KG1 (cell line): Measurements from ENCODE around the gene AIDA.

Source experiments
- DNase-seq: peaks from one replicate; lab custom pipeline; 2025; lab: John Stamatoyannopoulos, UW

Gene AIDA

DNA sequence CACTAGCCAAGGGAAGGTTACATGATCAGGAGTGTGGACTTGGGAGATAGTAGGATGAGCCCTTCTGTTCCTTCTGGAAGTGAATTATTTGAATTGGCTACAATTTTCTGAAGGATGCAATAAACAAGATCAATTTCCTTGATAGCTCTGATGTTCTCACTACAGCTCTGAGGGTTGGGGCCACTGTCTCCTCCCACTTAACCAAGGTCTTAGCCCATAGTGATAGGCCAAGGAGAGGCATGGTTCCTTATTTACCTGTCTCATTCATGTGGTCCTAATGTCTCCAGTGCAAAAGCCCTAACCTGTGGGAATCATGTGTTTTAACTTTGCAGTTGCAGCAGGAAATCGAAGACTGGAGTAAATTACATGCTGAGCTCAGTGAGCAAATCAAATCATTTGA, 59.6 kb downstream of the AIDA start:
- no peak for DNase-seq

DNA sequence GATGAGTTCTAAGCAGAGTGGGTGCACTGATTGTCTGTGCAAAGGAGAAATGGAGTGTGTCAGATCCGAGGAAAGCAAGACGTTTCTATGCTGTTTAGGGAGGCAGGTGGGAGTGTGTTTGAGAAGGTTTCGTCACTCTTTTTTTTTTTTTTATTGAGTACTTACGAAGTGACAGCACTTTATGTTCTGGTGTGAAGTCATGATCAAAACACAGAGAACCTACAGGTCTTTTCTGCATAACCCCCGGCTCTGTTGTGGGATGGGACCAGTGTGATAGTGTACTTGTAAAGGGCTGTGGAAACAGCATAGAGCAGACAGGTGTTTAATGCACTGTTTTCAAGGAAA, 67.7 kb downstream of the AIDA start:
- DNase-seq: no peak

DNA sequence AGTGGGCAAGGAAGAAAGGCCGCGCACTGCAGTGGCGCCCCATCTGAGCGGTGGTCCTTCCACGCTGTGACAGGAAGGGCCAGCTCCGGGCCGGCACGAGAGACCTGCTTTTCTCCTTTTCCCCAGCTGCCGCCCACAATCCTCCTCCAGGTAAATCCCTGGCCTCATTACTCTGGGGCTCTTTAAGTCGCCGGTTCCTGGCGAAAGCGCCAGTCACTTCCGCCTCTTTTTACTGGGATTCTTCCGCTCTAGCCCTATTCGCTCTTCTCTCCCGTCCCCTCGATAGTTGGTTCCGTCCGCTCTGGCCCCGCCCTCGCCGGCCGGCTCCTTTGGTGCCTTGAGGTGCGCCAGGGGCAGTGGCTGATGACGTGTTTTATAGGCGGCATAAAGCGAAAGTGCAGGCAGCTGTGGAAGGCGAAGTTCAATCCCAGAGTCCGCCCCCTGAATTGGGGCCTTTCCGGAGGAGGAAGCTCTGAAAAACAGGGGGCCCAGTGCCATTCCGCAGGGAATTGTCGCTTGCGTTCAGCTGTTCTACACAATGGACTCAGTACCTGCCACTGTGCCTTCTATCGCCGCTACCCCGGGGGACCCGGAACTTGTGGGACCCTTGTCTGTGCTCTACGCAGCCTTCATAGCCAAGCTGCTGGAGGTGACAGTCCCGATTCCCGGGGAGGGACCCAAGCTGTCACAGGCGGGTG, 68.2 kb downstream of the AIDA start:
- DNase-seq: peak; percentile 92

DNA sequence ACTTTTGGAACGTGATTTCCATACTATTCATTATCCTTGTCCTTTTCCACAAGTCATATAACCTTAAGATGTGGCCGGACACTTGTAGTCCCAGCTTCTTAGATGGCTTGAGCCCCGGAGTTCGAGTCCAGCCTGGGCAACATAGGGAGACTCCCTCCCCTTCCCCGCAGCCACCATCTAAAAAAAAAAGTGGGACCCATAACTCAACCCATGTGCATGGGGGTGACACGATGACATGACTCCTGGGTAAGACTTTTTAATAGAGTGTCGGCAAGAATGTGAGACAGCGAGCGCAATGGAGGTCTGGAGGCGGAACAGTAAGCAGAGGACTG, 68.7 kb downstream of the AIDA start:
- no peak for DNase-seq

DNA sequence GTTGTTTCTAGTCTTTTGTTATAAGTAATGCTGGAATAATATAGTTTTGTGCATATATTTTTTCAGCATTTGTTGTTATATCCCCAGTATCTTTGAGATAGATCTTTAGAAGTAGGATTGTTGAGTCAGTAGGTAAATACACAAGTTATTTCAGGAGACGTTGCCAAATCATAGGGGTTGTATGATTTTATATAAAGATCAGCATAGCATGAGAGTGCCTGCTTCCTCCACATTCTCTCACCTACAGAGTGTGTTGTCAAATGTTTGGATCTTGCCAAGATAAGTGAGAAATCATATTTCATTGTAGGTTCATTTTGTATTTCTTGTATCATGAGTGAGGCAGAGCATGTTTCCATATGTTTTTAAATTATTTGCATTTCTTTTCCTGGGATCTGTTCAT, 69.8 kb downstream of the AIDA start:
- DNase-seq: no peak

DNA sequence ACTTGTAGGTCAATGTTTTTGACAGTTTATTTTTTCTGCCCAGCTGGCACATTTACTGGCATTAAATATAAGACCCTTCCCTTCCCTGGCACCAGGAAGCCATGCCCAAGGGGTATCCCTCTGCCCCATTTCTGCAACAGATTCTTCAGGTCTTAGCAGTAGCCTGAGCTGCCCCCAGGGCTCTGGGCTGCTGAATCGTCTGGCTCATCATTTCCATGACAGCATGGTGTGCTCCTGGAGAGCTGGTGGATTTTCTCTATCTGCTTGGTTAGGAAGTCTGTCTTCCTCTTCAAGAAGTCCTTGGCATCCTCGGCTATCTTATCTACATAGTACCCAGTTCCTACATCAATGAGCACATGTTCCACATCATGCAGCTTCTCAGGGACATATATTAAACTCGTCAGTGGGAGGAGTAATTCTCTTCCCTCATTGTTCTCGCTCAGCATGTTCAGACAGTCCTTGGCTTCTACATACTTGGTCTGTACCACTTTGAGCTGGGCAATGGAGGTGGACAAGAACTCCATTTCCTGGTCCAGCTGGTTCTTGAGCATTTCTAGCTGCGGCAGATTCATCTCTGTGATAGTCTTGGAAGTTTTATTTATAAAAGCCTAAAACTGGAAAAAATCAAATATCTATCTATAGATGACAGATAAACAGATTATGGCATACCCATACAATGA, 70.9 kb downstream of the AIDA start:
- DNase-seq: no peak

DNA sequence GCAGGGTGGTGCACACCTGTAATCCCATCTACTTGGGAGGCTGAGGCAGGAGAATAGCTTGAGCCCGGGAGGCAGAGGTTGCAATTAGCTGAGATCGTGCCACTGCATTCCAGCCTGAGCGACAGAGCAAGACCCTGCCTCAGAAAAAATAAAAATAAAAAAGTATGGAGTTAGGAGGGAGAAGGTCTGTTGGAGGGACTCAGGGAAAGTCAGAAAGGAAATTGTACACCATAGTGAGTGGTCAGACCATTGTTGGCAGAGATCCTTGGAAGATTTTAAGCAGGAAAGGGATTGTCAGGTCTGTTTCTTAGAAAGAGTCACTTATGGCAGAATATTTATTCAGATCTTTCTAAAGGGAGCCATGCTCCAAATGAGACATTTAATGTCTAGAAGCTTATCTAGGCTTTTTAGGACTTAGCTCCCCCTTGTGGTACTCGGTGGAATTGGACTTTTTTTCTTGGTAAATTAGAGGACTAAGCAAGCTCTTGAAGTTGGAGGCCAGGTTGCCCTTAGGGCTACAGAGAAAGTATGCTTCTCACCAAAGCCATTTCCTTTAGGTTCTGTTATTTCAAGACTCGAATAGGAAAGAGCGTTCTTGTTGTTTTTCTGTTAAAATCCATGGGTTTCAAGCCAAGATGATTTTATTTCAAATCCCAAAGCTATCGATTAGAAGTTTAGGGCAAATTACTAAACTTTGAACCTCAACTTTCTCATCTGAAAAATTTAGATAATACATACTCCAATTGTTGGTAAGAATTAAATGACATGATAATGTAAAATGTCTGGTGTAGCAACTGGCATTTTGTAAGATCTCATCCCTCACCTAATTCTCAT, 77.9 kb downstream of the AIDA start:
- peak; percentile 85 for DNase-seq

DNA sequence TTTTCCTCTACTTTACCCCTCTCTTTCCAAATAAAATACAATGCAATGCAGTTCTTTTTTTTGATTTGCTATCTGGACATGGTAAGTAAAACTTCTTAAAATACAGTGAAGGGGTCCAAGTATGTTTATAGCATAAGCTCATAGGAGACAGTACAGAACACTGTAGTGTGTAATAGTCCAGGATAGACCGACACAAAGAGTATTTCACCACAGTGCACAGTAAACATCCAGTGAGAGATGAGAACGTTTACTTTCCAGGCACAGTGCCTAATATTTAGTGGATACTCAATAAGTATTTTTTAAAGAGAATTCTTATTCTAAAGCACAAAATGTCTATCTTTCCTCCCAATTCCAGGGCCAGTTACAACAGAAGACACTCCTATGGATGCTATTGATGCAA, 79.5 kb downstream of the AIDA start:
- DNase-seq: no peak

DNA sequence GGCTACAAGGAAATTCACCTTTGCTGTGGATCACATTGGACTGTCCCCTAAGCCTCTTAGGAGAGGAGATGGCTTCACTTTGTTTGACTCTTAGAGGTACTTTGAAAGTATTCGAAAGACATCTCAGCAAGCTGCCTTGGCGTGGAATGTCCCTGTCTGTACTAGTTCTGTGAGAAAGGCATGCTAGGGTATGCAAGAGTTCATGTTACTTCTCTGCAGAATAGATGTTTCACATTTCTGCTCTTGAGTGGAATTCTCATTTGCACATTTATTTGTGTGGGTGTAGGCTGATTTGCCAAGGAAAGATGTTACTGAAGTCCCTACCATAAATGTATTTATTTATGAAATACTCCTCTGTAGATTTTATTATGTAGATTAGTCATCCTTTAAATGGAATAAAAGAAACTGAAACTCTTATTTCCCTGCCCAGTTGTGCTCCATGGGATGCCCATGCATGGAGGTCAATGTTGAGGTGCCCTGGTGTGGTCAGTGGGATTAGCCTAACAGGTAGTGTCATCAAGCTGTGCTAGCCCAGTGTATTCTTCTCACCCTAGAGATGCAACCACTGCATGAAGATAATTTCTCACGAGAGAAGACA, 80.6 kb downstream of the AIDA start:
- DNase-seq: no peak

DNA sequence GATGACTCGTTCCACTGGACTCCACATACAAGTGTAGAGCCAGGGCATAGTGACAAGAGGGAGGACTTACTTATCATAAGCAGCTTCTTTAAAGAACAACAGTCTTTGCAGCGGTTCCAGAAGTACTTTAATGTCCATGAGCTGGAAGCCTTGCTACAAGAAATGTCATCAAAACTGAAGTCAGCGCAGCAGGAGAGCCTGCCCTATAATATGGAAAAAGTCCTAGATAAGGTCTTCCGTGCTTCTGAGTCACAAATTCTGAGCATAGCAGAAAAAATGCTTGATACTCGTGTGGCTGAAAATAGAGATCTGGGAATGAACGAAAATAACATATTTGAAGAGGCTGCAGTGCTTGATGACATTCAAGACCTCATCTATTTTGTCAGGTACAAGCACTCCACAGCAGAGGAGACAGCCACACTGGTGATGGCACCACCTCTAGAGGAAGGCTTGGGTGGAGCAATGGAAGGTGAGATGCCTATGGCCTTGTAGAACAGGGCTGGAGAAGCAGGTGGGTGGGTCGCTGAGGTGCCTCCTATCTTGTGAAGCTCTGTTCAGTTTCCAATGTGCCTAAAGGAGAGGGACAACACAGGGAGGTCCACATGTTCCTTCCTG, 82.3 kb downstream of the AIDA start:
- DNase-seq: no peak

DNA sequence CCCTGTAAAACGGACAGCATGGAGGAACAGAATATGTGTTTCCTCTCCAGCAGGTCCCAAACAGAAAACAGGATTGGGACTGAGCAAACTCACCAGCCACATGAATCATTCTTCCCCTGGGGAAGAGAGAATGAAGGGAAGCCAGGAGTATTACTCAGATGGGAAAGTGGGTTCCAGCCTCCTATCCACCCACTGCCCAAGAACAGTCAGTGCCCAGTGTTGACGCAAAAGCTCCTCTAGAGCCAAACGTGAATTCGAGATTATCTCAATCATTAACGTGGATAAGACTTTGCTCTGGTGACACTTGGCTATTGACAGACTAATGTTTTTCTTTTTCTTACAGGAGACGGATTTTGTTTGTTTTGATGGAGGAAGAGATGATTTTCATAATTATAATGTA, 85.1 kb downstream of the AIDA start:
- DNase-seq: no peak

DNA sequence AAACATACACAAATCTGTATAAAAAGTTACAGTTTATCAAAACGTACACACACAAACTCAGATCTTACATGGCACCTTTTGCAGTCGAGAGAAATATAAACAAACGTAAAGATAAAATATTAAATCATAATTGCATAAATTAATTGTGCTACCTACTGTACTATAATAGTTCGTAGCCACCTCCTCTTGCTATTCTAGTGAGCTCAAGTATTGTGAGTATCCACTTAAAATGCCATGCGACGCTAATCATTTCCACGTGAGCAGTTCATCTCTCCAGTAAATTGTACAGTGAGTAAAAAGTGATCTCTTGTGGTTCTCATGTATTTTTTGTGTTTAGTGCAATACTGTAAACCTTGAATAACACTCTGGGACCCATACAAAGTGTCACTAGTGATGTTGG, 88.1 kb downstream of the AIDA start:
- DNase-seq: no peak

DNA sequence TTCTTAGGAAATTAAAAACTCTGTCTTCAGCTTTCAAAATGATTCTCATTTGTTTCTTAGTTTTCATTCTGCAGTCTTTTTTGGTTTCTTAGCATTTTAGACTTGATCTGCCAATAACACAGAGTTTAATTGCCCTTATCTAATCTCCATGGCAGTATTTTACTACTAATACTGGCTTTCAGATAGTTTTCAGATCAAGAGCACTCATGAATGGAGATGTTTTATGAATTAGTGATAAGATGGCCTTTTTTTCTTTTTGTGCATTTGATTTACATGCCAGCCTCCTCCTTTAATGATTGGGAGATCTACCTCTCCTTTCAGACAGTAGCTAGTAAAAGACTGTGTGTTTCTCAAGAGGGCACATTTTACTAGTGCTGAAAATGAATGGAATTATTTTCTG, 88.8 kb downstream of the AIDA start:
- no peak for DNase-seq

DNA sequence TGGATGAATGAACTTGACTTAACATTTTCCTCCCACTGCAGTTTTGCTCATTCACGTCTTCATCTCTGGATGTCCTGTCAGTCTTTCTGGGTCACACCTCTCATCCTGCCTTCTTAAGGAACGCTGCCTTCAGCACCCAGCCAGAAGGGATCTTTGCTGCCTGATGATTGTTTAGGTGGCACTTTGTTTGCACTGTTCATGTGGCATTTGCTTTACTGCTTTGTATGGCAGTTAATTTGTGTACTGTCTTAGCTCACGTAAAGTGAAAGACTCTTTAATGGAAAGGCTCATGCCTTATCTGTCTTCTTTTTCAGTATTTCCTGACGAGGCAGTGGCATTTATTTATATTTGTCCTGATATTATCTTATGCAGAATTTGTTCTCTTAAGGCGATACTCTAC, 89.5 kb downstream of the AIDA start:
- DNase-seq: no peak

DNA sequence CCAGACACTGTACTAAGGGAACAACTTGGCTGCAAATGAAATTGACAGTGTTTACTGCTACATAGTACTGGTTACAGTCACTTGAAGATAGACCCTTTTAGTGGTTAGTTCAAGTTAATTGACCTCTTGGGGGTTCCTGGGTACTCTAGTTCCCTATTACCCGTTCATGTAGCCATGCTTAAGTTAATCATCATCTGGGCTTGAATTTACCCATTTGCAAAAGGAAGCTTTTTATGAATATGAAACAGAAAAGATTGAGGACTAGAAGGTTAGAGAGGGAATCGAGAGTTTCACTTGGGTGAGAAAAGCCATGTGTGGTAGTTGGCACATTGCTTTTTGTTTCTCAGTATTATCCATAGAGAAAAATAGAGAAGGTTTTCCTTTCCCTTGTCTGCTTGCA, 91.7 kb downstream of the AIDA start:
- DNase-seq: no peak

DNA sequence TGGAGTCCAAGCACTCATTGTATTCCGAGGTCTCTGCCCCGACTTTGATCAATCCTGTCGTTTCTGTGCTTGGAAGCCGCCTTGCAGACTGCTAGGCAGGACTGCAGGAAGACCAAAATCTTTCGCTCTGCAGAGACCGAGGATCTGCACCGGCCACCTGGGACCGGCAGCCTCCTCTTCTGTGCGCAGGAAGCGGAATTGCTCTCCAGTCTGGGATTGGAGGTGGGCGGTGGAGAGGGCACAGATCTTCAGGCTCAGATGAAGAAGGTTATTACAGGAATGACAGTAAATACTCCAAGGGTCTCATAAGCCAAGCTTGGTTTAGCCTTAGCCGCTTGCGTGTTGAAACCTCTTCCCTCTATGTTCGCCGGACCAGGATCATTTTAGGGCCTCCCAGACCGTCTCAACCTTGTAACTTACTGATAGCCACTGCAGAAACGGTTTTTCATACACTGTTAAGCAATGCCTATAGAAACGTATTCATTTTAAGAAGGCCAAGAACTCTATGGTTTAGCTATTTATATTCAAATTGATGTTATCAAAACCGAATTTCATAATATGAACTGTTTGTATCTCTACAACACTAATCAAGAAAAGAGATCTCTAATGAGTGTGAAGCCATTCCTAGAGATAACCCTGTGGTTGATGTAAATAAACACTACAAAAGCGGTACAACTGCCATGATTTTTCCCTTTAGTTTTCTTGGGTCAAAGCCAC, 93.3 kb downstream of the AIDA start:
- no peak for DNase-seq
